ENCODE results near the gene TUBA4A.
"Not testable (repeated sequence)": the region's sequence is repeated elsewhere in the genome, so short reads cannot be mapped to it uniquely, and the experiment has no call there.

TUBA4A gene

GRCh38 chr2:219207884-219208740 is 45.6 kb downstream of the TUBA4A start:
- intact Hi-C loops (cut with DNase I), result loop anchor here (2.0 to 5.0 kb wide), 3 partner anchors 31 to 71 kb away; partner anchors contain the start of genes CNPPD1, DNAJB2 and NHEJ1
- peak in 2 of 42 donors; percentile 20 to 33 for DNase-seq

DNA sequence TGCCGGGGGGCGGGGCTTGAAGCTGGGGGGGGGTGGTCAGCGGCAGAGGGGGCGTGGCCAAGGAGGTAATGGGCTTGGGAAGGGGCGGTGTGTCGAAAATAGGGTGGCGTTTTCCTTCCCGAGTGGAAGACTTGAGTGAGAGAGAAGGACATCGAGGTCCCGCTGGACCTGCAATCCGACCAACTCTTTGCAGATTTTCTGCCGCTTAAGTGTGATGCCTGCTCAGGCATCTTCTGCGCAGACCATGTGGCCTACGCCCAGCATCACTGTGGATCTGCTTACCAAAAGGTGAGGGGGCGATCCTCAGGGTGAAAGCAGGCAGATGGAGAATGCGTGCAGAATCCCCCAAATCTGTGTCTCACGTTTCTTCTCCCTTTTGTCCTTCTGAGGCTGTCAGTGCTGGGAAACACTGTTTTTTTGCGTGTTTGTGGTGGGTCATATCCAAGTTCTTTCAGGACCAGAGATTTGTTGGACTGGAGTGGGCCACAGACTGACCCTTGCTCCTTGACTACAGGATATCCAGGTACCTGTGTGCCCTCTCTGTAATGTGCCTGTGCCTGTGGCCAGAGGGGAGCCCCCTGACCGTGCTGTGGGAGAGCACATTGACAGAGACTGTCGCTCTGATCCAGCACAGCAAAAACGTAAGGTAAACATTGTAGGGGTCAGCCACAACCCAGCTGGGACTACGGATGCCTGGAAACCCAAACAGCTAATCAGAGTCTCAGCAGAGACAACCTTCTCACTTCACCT is 46.4 kb downstream of the TUBA4A start:
- DNase-seq, result peak in 2 of 42 donors; percentile 37 to 51
- intact Hi-C loops (cut with DNase I), result loop anchor here (2.0 to 5.0 kb wide), 3 partner anchors 31 to 71 kb away; partner anchors contain the start of genes CNPPD1, DNAJB2 and NHEJ1

- peak; percentile 85 to 99 (median 97) for DNase-seq
- intact Hi-C loops (cut with DNase I), result loop anchor here (2.0 to 5.0 kb wide), 3 partner anchors 30 to 72 kb away; partner anchors contain the start of genes CNPPD1, DNAJB2 and NHEJ1
Measured at GRCh38 chr2:219206328-219207133, 47.2 kb downstream of the TUBA4A start, which contains the start of gene ZFAND2B. Gene ZFAND2B (plus strand): TSS chr2:219206782. CDS start chr2:219206988, 206 bp downstream.

- intact Hi-C loops (cut with DNase I), result loop anchor here (2.0 to 5.0 kb wide), 3 partner anchors 29 to 73 kb away; partner anchors contain the start of genes CNPPD1, DNAJB2 and NHEJ1
Measured at GRCh38 chr2:219205981-219206327, 47.8 kb downstream of the TUBA4A start.

DNA sequence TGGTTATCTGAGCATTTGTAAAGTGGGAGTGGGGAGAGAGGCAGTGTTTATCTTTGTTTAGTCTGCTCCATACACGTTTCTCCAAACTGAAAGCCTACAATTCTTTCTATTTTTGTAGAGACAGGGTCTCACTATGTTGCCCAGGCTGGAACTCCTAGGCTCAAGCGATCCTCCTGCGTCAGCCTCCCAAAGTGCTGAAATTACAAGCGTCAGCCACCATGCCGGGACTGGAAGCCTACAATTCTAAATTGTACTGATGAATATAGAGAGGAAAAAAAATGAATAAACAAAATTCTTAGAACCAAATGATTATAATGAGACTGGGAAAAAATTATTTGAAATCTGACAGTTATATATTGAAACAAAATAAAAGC is 48.6 kb downstream of the TUBA4A start:
- intact Hi-C loops (cut with DNase I), result loop anchor here (5.0 kb wide), 1 partner anchor 43 kb away; the partner anchor contains the start of gene NHEJ1
- DNase-seq, result peak in 1 of 42 donors; percentile 10

More at GRCh38 chr2:219205981-219206327, 47.8 kb downstream of the TUBA4A start:
- peak in 1 of 42 donors; percentile 3 for DNase-seq

- DNase-seq, result peak in 1 of 42 donors; percentile 29
Measured at GRCh38 chr2:219204425-219205164, 49.1 kb downstream of the TUBA4A start.

DNA sequence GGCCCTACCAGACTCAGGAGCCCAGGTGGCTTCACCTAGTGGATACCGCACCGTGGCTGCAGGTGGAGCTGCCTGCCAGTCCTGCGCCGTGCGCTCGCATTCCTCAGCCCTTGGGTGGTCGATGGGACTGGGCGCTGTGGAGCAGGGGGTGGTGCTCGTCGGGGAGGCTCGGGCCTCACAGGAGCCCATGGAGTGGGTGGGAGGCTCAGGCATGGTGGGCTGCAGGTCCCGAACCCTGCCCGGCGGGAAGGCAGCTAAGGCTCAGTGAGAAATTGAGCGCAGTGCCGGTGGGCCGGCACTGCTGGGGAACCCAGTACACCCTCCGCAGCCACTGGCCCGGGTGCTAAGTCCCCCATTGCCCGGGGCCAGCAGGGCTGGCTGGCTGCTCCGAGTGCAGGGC is 52.4 kb downstream of the TUBA4A start:
- intact Hi-C loops (cut with DNase I), result not testable (repeated sequence)
- peak in 2 of 42 donors; percentile 4 to 12 for DNase-seq

More at GRCh38 chr2:219204425-219205164, 49.1 kb downstream of the TUBA4A start:
- intact Hi-C loops (cut with DNase I), result loop anchor here (5.0 kb wide), 1 partner anchor 42 kb away; the partner anchor contains the start of gene NHEJ1

DNA sequence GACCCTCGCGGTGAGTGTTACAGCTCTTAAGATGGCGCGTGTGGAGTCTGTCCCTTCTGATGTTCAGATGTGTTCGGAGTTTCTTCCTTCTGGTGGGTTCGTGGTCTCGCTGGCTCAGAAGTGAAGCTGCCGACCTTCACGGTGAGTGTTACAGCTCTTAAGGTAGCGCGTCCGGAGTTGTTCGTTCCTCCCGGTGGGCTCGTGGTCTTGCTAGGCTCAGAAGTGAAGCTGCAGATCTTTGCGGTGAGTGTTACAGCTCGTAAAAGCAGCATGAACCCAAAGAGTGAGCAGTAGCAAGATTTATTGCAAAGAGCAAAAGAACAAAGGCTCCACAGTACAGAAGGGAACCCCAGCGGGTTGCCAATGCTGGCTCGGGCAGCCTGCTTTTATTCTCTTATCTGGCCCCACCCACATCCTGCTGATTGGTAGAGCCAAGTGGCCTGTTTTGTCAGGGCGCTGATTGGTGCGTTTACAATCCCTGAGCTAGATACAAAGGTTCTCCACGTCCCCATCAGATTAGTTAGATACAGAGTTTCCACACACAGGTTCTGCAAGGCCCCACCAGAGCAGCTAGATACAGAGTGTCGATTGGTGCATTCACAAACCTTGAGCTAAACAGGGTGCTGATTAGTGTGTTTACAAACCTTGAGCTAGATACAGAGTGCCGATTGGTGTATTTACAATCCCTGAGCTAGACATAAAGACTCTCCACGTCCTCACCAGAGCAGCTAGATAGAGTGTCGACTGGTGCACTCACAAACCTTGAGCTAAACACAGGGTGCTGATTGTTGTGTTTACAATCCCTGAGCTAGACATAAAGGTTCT is 53.0 kb downstream of the TUBA4A start:
- intact Hi-C loops (cut with DNase I), result not testable (repeated sequence)

More for the DNA sequence above, 53.0 kb downstream of the TUBA4A start:
- peak in 4 of 42 donors; percentile 14 to 40 (median 28) for DNase-seq

Data from head of caudate nucleus (tissue), 42 donors.